Type B pancreatic cell (in vitro differentiated cells): ENCODE results near the gene GRIK4. TPM values are rescaled to one million over a fixed set of nuclear protein-coding genes. Genes with fewer than 3 reads are reported as not detected.

Source experiments
- DNase-seq: peaks from one replicate; pipeline ENCODE4 v3.0.0; 2021; ENCODE audit warnings: mixed read lengths; ENCODE audit not compliant: unreplicated experiment; ENCODE audit errors: extremely low spot score
- H3K27ac Mint-ChIP-seq: 2 replicates; pipeline ENCODE4 v1.8.0; 2021; ENCODE audit warnings: mild to moderate bottlenecking, mixed read lengths
- H3K27me3 Mint-ChIP-seq: 2 replicates; pipeline ENCODE4 v1.8.0; 2021; ENCODE audit warnings: mixed read lengths
- H3K36me3 Mint-ChIP-seq: 2 replicates; pipeline ENCODE4 v1.8.0; 2021; ENCODE audit warnings: mixed read lengths
- H3K4me1 Mint-ChIP-seq: one replicate; pipeline ENCODE4 v1.8.0; 2021; ENCODE audit warnings: mixed read lengths; ENCODE audit not compliant: unreplicated experiment
- H3K4me3 Mint-ChIP-seq: 2 replicates; pipeline ENCODE4 v1.8.0; 2021; ENCODE audit warnings: mild to moderate bottlenecking, mixed read lengths
- H3K9me3 Mint-ChIP-seq: 2 replicates; pipeline ENCODE4 v1.8.0; 2021; ENCODE audit warnings: mixed read lengths
- total RNA-seq: library from RNA; stranded (reverse); gene quantifications from 2 replicates; pipeline ENCODE4 v1.2.1, GENCODE V29; 2021; ENCODE audit warnings: low replicate concordance
- TF ChIP-seq, protein P1 (sequence below): fragments of 200-600 bp; sonication (generic); conservative IDR thresholded peaks from 2 replicates; pipeline ENCODE4 v1.5.0; 2021; ENCODE audit warnings: antibody characterized with exemption, mild to moderate bottlenecking

Gene GRIK4
- total RNA-seq, 1 donor from 2014 or later = 0.72 TPM

DNA sequence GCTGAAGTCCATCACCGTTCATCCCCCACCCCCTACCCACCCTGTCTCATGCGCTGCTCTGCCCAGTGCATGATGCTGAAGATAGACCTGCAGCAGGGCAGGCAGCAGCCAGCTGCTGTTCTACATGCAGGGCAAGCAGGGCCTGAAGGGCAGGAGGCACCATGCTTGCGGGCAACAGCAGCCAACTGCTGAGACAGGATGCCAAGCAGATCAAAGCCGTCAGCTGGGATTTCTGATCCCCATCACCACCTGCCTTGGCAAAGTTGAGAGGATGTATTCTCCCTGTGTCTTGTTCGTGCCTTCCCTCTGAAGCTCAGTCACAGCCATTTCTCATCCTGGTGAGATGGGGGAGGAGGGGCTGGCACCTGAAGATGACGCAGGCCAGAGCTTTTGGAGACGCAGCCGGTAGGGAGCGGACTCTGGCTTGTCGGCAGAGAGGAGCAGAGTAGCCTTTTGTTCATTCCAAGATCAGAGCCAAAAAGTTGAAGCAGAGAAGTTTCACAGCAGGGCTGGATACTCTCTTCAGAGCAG is 227.0 kb downstream of the GRIK4 start:
- H3K27ac Mint-ChIP-seq = no peak overlapping the region
- H3K36me3 Mint-ChIP-seq = no peaks in the 10 kb centered on the region
- no peaks in the 10 kb centered on the region for H3K4me1 Mint-ChIP-seq
- DNase-seq = no peak
- TF ChIP-seq, protein P1, sequence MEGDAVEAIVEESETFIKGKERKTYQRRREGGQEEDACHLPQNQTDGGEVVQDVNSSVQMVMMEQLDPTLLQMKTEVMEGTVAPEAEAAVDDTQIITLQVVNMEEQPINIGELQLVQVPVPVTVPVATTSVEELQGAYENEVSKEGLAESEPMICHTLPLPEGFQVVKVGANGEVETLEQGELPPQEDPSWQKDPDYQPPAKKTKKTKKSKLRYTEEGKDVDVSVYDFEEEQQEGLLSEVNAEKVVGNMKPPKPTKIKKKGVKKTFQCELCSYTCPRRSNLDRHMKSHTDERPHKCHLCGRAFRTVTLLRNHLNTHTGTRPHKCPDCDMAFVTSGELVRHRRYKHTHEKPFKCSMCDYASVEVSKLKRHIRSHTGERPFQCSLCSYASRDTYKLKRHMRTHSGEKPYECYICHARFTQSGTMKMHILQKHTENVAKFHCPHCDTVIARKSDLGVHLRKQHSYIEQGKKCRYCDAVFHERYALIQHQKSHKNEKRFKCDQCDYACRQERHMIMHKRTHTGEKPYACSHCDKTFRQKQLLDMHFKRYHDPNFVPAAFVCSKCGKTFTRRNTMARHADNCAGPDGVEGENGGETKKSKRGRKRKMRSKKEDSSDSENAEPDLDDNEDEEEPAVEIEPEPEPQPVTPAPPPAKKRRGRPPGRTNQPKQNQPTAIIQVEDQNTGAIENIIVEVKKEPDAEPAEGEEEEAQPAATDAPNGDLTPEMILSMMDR = no peak
- no peak overlapping the region for H3K4me3 Mint-ChIP-seq
- H3K27me3 Mint-ChIP-seq = no peaks in the 10 kb centered on the region
- H3K9me3 Mint-ChIP-seq = no peaks in the 10 kb centered on the region

DNA sequence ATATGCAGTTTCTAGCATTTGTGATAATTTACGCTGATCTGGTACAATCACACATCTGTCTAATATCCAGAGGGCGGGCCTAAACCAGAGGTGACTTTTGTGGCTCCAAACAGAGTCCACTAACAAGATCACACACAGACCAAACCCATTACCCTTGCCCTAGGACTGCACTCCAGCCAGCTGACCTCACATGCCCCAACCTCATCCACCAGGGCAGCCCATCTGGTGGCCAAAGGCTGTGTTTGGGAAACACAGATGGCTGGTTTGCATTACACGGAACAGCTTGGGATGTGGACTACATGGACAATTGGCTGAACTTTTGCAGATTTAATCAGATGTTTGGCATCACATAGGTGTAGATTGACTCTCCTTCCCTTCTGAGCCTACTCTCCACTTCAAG is 228.2 kb downstream of the GRIK4 start:
- Mint-ChIP-seq H3K27me3 (peaks cover 3% of the 10 kb centered on the region), H3K27ac (no peak overlapping the region), H3K36me3 (no peaks in the 10 kb centered on the region), H3K4me1 (no peaks in the 10 kb centered on the region), H3K4me3 (no peak overlapping the region), H3K9me3 (no peaks in the 10 kb centered on the region)
- no peak for DNase-seq
- TF ChIP-seq, protein P1 = no peak

DNA sequence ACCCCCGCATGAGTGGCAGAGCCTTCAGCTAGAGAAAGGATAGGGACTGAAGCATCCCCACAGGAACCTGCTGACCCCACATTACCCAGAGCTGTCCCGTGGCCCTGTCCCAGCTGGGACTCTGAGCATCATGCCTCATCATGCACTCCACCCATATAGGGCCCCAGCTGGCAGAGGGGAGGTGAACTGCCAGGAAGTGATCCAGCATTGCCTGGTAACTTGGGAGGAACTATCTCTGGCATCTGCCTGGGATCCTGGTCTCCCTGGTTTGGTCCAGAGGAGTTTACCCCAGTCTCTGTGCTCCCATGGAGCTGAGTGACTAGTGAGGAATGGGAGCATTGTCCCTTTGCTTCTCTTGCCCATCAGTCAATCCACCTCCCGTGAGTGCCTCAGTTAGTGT is 228.8 kb downstream of the GRIK4 start:
- H3K27me3 Mint-ChIP-seq = peaks cover 4% of the 10 kb centered on the region
- H3K4me1 Mint-ChIP-seq = no peaks in the 10 kb centered on the region
- no peaks in the 10 kb centered on the region for H3K9me3 Mint-ChIP-seq
- no peak overlapping the region for H3K27ac Mint-ChIP-seq
- no peak for DNase-seq
- H3K36me3 Mint-ChIP-seq = no peaks in the 10 kb centered on the region
- TF ChIP-seq, protein P1 = no peak
- H3K4me3 Mint-ChIP-seq = no peak overlapping the region

DNA sequence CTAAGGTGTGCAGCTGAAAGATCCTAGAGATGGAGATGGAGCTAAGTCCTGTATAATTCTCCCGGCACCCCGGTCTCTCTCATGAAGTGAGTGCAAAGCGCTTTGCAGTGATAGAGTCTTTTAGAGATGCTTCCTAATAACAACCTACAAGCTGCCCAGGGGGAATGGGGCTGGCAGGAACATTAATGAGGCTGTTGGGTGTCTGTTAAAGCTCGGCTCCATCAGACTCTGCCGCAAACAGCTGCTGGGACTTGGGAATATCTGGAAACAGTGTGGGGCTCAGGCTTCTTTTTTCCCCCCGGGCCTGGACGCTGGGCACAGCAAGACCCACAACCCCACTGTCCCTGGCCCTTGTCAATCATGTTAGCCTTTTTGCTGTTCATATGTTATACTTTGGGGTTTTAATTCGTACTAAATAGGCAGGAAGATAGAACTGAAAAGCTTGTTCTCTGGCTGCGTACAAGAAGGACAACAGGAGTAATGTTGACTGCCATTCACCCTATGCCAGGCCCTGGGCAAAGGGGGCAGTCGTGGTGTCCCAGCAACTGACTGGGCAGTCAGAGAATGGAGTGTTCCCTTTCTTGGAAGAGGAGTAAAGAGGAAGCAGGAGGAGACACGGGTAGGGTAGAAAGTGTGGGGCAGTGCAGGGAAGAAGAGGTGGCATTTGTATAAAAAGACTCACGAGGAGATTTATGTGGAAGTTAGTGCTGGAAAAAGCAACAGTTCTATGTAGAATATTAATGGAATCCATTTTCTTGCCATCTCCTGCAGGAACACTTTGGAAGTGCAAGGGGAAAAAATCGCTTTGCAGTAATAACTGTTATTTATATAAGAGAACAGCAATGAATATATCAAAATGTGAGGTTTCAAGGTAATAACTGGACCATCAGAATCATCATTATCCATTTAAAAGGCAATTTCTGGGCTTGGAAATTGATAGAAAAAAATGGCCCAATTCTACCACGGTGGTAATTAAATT is 232.8 kb downstream of the GRIK4 start:
- H3K36me3 Mint-ChIP-seq = no peaks in the 10 kb centered on the region
- TF ChIP-seq, protein P1 = peak; percentile 52
- no peaks in the 10 kb centered on the region for H3K9me3 Mint-ChIP-seq
- H3K4me3 Mint-ChIP-seq = no peak overlapping the region
- H3K27ac Mint-ChIP-seq = no peak overlapping the region
- no peak for DNase-seq
- H3K27me3 Mint-ChIP-seq = peaks cover 9% of the 10 kb centered on the region
- H3K4me1 Mint-ChIP-seq = peaks cover 5% of the 10 kb centered on the region

DNA sequence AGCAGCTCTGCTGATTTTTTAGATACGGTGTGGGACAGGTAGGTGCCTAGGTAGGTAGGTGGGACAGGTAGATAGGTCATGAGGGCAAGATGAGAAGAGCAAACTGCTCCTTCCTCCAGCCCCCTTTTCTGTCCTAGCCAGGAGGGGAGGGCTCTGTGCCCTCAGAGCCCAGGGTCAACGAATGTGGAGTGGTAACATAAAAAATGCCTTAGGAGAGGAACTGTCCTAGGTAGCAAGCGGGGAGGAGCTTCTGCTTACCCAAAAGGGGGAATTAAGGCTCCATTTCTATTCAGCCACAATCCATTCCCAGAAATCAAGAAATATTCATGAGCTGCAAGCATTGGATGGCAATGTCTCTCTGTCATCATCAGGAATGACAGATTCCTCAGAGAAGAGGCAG is 234.8 kb downstream of the GRIK4 start:
- DNase-seq = no peak
- Mint-ChIP-seq H3K27me3 (peaks cover 9% of the 10 kb centered on the region), H3K4me3 (no peak overlapping the region), H3K4me1 (peaks cover 5% of the 10 kb centered on the region), H3K9me3 (no peaks in the 10 kb centered on the region), H3K36me3 (no peaks in the 10 kb centered on the region), H3K27ac (no peak overlapping the region)
- TF ChIP-seq, protein P1 = no peak
